ENCODE results near the gene DCTN5.

The DCTN5 gene

DNA sequence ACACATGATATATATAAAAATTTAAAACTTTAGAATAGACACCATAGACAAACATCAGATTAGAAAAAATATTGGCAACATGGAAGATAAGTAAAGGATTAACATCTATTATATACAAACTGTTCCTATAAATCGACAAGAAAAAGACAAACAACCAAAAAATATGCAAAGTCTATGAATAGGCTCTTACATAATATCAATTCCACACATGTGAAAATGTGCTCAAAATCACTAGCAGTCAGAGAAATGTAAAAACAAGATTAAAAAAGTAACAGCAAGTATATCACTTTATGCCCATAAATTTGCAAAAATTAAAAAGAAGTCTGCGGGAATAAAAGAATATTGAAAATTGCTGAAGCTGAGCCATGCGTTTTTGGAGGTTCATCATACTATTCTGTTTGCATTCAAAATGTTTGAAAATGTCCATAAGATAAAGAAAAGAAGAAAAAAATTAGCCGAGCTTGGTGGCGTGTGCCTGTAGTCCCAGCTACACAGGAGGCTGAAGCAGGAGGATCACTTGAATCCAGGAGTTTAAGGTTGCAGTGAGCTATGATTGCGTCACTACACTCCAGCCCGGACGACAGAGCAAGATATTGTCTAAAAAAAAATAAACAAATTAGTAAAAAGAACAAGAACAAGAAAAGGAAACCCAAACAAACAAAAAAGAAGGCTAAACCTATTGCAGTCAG, 83.0 kb downstream of the DCTN5 start:
- in situ Hi-C loops (cut with MboI; ENCODE audit: low sequenced_read_pairs), result no loop called here

DNA sequence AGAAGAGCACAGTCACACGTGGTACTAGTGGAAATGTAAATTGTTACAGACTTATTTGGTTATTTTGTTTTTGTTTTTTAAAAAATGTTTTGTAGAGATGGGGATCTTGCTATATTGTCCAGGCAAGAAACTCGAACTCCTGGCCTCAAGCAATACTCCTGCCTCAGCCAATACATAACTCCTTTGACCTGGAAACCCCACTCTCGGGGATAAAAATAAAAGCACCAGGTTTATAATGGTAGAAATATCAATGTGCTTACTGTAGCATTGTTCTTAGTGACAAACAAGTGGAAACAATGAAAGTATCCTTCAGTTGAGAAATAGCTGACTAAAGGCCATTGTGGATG, 83.5 kb downstream of the DCTN5 start:
- in situ Hi-C loops (cut with MboI; ENCODE audit: low sequenced_read_pairs), result loop anchor here (25.0 kb wide), 1 partner anchor 538 kb away; the partner anchor contains the start of gene CACNG3

DNA sequence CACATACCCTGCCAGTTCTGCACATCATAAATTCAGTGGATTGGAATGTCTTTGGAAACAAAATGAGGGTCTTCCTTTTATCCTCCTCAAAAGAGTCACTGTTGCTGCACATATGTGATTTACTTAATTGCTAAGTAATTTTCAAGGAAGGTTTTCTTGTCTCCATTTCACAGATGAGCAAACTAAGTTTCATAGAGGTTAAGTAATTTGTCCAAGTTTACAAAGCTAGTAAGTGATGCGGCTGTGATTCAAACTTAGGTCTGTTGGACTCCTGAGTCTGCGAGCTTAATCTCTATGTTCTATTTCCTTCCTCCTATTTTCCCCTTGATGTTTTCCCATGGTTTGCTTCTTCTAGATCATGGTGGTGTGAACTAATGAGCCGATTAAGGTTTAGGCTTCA, 85.4 kb downstream of the DCTN5 start:
- in situ Hi-C loops (cut with MboI; ENCODE audit: low sequenced_read_pairs), result loop anchor here (25.0 kb wide), 1 partner anchor 536 kb away; the partner anchor contains the start of gene CACNG3
